K562 (cell line): Measurements from ENCODE around the gene SERPINA5. TPM values are rescaled to one million over a fixed set of nuclear protein-coding genes. Genes with fewer than 3 reads are reported as not detected.

Experiments
- ATAC-seq: fragments of 200-7000 bp; cut with Tn5 transposase; 3 replicates; pipeline ENCODE4 v1.9.1; 2020; ENCODE audit warnings: moderate library complexity
- BruUV-seq: library from RNA; stranded (reverse); fragments of 400-500 nt; replicated peaks from 2 replicates; lab custom pipeline; 2021; lab: Mats Ljungman, UMichigan
- CTCF ChIA-PET: fragments of 300-600 bp; formaldehyde crosslinking; extraction: SDS; loops from one replicate; lab custom pipeline; 2021; ENCODE audit warnings: low intra/inter-chr PET ratio; lab: Yijun Ruan, JAX
- POLR2A ChIA-PET: fragments of 300-600, 350-650 bp; sonication (Branson Sonifier 250); formaldehyde crosslinking; extraction: SDS; loops from one replicate; lab custom pipeline; 2021; ENCODE audit warnings: antibody characterized with exemption, inconsistent platforms; lab: Yijun Ruan, JAX
- DNase-seq, 4 experiments: peaks; one replicate each; pipeline versions ENCODE4 v3.0.0 to v3.0.0-alpha.2; 2011 to 2018; ENCODE audit warnings: low spot score in 3 of 4, mixed read lengths in 3 of 4; ENCODE audit errors: extremely low read depth in 1 of 4
- FAIRE-seq: peaks from 2 replicates; lab custom pipeline; 2011; peaks lifted over from hg19 to GRCh38; lab: Jason Lieb, UNC
- H2AFZ ChIP-seq: 2 replicates; pipeline ENCODE4 v1.6.0; 2011; ENCODE audit warnings: low read depth, low read length, control low read depth, inconsistent platforms
- H3K27ac ChIP-seq: fragments of 200-600 bp; 3 replicates; pipeline ENCODE4 v1.8.0; 2011; ENCODE audit warnings: low read depth, mild to moderate bottlenecking, control low read depth, inconsistent platforms, low read length, moderate library complexity, mixed read lengths; ENCODE audit errors: extremely low read depth
- H3K27me3 ChIP-seq, 2 experiments: fragments of 300-600 bp in 1 of 2; 2 replicates in 1 of 2; 3 replicates in 1 of 2; pipeline versions ENCODE4 v1.6.0 to v1.8.0; 2011; ENCODE audit warnings: inconsistent platforms in 2 of 2, low read length in 2 of 2, mild to moderate bottlenecking in 1 of 2, mixed read lengths in 1 of 2, moderate library complexity in 1 of 2; ENCODE audit not compliant: control insufficient read depth in 2 of 2, insufficient read depth in 2 of 2
- H3K36me3 ChIP-seq: fragments of 300-600 bp; 3 replicates; pipeline ENCODE4 v1.8.0; 2011; ENCODE audit warnings: mild to moderate bottlenecking, low read length, inconsistent platforms; ENCODE audit not compliant: control insufficient read depth, insufficient read depth
- H3K4me1 ChIP-seq, 2 experiments: fragments of 200-600 bp in 1 of 2; replicated peaks in 1 of 2; 2 replicates in 1 of 2; 3 replicates in 1 of 2; pipeline versions ENCODE4 v1.5.1 to v1.8.0; 2011; ENCODE audit warnings: inconsistent platforms in 2 of 2, low read length in 2 of 2, mild to moderate bottlenecking in 1 of 2, mixed read lengths in 1 of 2, moderate library complexity in 1 of 2; ENCODE audit not compliant: control insufficient read depth in 2 of 2, insufficient read depth in 2 of 2
- H3K4me2 ChIP-seq: 2 replicates; pipeline ENCODE4 v1.6.1; 2011; ENCODE audit warnings: low read length, control low read depth, inconsistent platforms, mixed read lengths; ENCODE audit not compliant: insufficient read depth
- H3K4me3 ChIP-seq: fragments of 200-600 bp; sonication (generic), shearing (Covaris generic); 2 replicates; pipeline ENCODE4 v1.5.1; 2016; ENCODE audit warnings: control low read depth, inconsistent platforms
- H3K79me2 ChIP-seq: fragments of 200-600 bp; 3 replicates; pipeline ENCODE4 v1.8.0; 2011; ENCODE audit warnings: low read length, inconsistent platforms; ENCODE audit not compliant: control insufficient read depth, insufficient read depth
- H3K9ac ChIP-seq, 2 experiments: 2 replicates each; pipeline versions ENCODE4 v1.6.0 to v1.6.1; 2011; ENCODE audit warnings: low read depth in 2 of 2, low read length in 2 of 2, control low read depth in 1 of 2, inconsistent platforms in 1 of 2, mild to moderate bottlenecking in 1 of 2, mixed read lengths in 1 of 2; ENCODE audit not compliant: insufficient read depth in 1 of 2
- H3K9me1 ChIP-seq: one replicate; pipeline ENCODE4 v1.6.0; 2011; ENCODE audit warnings: inconsistent platforms, mild to moderate bottlenecking, low read length, moderate library complexity; ENCODE audit not compliant: control insufficient read depth, insufficient read depth
- H3K9me3 ChIP-seq: replicated peaks from 2 replicates; pipeline ENCODE4 v1.5.1; 2011; ENCODE audit warnings: low read depth, low read length, inconsistent platforms; ENCODE audit not compliant: control insufficient read depth, insufficient read depth
- H4K20me1 ChIP-seq: replicated peaks from 2 replicates; pipeline ENCODE4 v1.6.1; 2011; ENCODE audit warnings: low read length, inconsistent platforms, mixed read lengths; ENCODE audit not compliant: control insufficient read depth, insufficient read depth
- HOXB6 ChIP-seq: fragments of 250-450 bp; sonication (Bioruptor Pico); IDR thresholded peaks from 2 replicates; pipeline ENCODE4 v1.5.1; 2022; ENCODE audit warnings: mild to moderate bottlenecking, borderline replicate concordance
- MITF ChIP-seq: IDR thresholded peaks from 2 replicates; pipeline ENCODE4 v1.6.1; 2014; ENCODE audit warnings: antibody characterized with exemption
- NCOA4 ChIP-seq: fragments of 450-650 bp; IDR thresholded peaks from 2 replicates; pipeline ENCODE4 v1.6.1; 2018; ENCODE audit warnings: mild to moderate bottlenecking; ENCODE audit not compliant: partially characterized antibody
- TCF7L2 ChIP-seq: fragments of 150-350 bp; IDR thresholded peaks from 2 replicates; pipeline ENCODE4 v1.6.1; 2016; ENCODE audit warnings: low read depth, mild to moderate bottlenecking, low read length, moderate library complexity
- WGBS: fragments of 100-300 bp; shearing (Covaris generic); methylation state at CpG from one replicate; pipeline ENCODE4 v1.1.6; 2016; ENCODE audit warnings: low coverage, mixed read lengths; ENCODE audit not compliant: insufficient coverage; ENCODE audit errors: missing lambda C conversion rate; 5-methylcytosine and 5-hydroxymethylcytosine counted together
- in situ Hi-C: fragments of 300-500 bp; cut with MboI; formaldehyde crosslinking; loops from 4 replicates; pipeline ENCODE4 v1.15.0; 2018; ENCODE audit warnings: inconsistent platforms, mixed read lengths
- intact Hi-C: fragments of 100-400 bp; cut with micrococcal nuclease; formaldehyde crosslinking; loops from 2 replicates; pipeline ENCODE4 v1.14.2; 2022
- polyA plus RNA-seq, 8 experiments: library from polyadenylated mRNA; depleted of rRNA in 4 of 8; stranded (reverse) in 5 of 8; unstranded in 3 of 8; fragments of >200 nt; fragmentation: Nextera tagmentation in 2 of 8; fragmentation: Illumina TruSeq in 1 of 8; extraction: Ambion mirVana in 2 of 8; extraction: Trizol in 1 of 8; gene quantifications; 2 replicates each; pipeline versions ENCODE4 v1.2.1 to v1.2.3, GENCODE V29; 2011 to 2014; ENCODE audit warnings: inconsistent platforms in 1 of 8, missing spikeins in 1 of 8
- total RNA-seq, 7 experiments: library from RNA; depleted of rRNA in 6 of 7; stranded (reverse); fragments of >200 nt in 6 of 7; fragmentation: Illumina TruSeq in 2 of 7; extraction: Trizol in 2 of 7; gene quantifications; 2 replicates each; pipeline versions ENCODE4 v1.2.1 to v1.2.3, GENCODE V29; 2011 to 2021; ENCODE audit warnings: low replicate concordance in 1 of 7

The SERPINA5 gene
- total and polyA plus RNA-seq, 9 of the 15 experiments (the other 6 are each of a cell fraction or from before 2014, with no cell fraction given): 0.38 TPM; not detected in 8

GRCh38 chr14:94638961-94639817 is 58.0 kb downstream of the SERPINA5 start:
- Histone ChIP-seq H3K4me1 (no peaks in the 10 kb centered on the region), H3K4me2 (no peak overlapping the region), H3K9ac (no peak overlapping the region), H3K79me2 (no peaks in the 10 kb centered on the region), H3K9me3 (no peaks in the 10 kb centered on the region), H3K4me3 (no peak overlapping the region), H3K27me3 (no peaks in the 10 kb centered on the region; a peak in 1 of 5 replicates), H3K36me3 (no peaks in the 10 kb centered on the region), H2AFZ (no peak overlapping the region), H4K20me1 (no peaks in the 10 kb centered on the region; the same call in 1 of the 2 replicates), H3K9me1 (no peaks in the 10 kb centered on the region), H3K27ac (no peak overlapping the region)
- CTCF ChIA-PET: no interaction called here
- BruUV-seq: no TSS peak
- POLR2A ChIA-PET: no interaction called here
- intact Hi-C loops (no loop called here), in situ Hi-C loops (no loop called here)
- no peak for TF ChIP-seq NCOA4
- no peak for TF ChIP-seq HOXB6 (CRISPR knock-in tag)
- TF ChIP-seq TCF7L2: no peak
- TF ChIP-seq MITF: no peak
- no peak for DNase-seq
- 0% methylated on average over 8 of the region's 11 CpGs for WGBS
- ATAC-seq: no peak
- FAIRE-seq: no peak
